Left ventricle myocardium inferior (tissue), 1 donor: ENCODE measurements around the gene PLCZ1. TPM values are rescaled to one million over a fixed set of nuclear protein-coding genes. Genes with fewer than 3 reads are reported as not detected.

Source experiments
- DNase-seq: peaks from one replicate; pipeline ENCODE4 v3.0.0-alpha.2; 2020
- H3K27ac ChIP-seq: fragments of 200-600 bp; replicated peaks from 2 replicates; pipeline ENCODE4 v1.8.0; 2021
- H3K27me3 ChIP-seq: fragments of 200-600 bp; 2 replicates; pipeline ENCODE4 v1.8.0; 2021; ENCODE audit warnings: low read depth
- H3K36me3 ChIP-seq: fragments of 200-600 bp; 2 replicates; pipeline ENCODE4 v1.8.0; 2021
- H3K4me1 ChIP-seq: fragments of 200-600 bp; 2 replicates; pipeline ENCODE4 v1.8.0; 2021
- H3K4me3 ChIP-seq: fragments of 200-600 bp; 2 replicates; pipeline ENCODE4 v1.8.0; 2021; ENCODE audit warnings: mild to moderate bottlenecking, moderate library complexity
- H3K9me3 ChIP-seq: fragments of 200-600 bp; replicated peaks from 2 replicates; pipeline ENCODE4 v1.8.0; 2021
- CTCF ChIP-seq: fragments of 200-600 bp; IDR thresholded peaks from 2 replicates; pipeline ENCODE4 v1.8.0; 2021; ENCODE audit warnings: antibody characterized with exemption, mild to moderate bottlenecking, borderline replicate concordance
- intact Hi-C: fragments of 100-400 bp; cut with micrococcal nuclease; formaldehyde crosslinking; loops from one replicate; pipeline ENCODE4 v1.11.0; 2022
- total RNA-seq: library from RNA; stranded (reverse); fragmentation: NEBNext Ultra II Directional; extraction: Animal tissue kit (Norgen Biotek cat#: 25700); gene quantifications from one replicate; pipeline ENCODE4 v1.2.1, GENCODE V29; 2021
- donor health status: DM: no; HTN: yes; CAD: no; lungs with severe emphysema.

Gene PLCZ1
- total RNA-seq, 1 donor from 2014 or later = 0.49 TPM

GRCh38 chr12:18719922-18720510 is 17.8 kb downstream of the PLCZ1 start:
- intact Hi-C loops = no loop called here
- no peak for DNase-seq
- H3K36me3 ChIP-seq = no peaks in the 10 kb centered on the region
- no peaks in the 10 kb centered on the region for H3K9me3 ChIP-seq
- H3K4me3 ChIP-seq = no peak overlapping the region
- H3K4me1 ChIP-seq = no peaks in the 10 kb centered on the region
- no peaks in the 10 kb centered on the region for H3K27me3 ChIP-seq
- no peak for TF ChIP-seq CTCF
- H3K27ac ChIP-seq = no peak overlapping the region

- H3K27me3 ChIP-seq = no peaks in the 10 kb centered on the region
- no peaks in the 10 kb centered on the region for H3K9me3 ChIP-seq
- no peak for DNase-seq
- H3K4me3 ChIP-seq = no peak overlapping the region
- no peak overlapping the region for H3K27ac ChIP-seq
- no peaks in the 10 kb centered on the region for H3K36me3 ChIP-seq
- intact Hi-C loops = no loop called here
- TF ChIP-seq CTCF = no peak
- no peaks in the 10 kb centered on the region for H3K4me1 ChIP-seq
Observed at GRCh38 chr12:18718462-18718861, 19.4 kb downstream of the PLCZ1 start.

GRCh38 chr12:18716236-18716635 is 21.6 kb downstream of the PLCZ1 start:
- Histone ChIP-seq H3K4me3 (no peak overlapping the region), H3K27me3 (no peaks in the 10 kb centered on the region), H3K9me3 (no peaks in the 10 kb centered on the region), H3K4me1 (no peaks in the 10 kb centered on the region), H3K36me3 (no peaks in the 10 kb centered on the region), H3K27ac (no peak overlapping the region)
- intact Hi-C loops = no loop called here
- no peak for DNase-seq
- TF ChIP-seq CTCF = no peak

- Histone ChIP-seq H3K4me1 (no peaks in the 10 kb centered on the region), H3K9me3 (peaks cover 9% of the 10 kb centered on the region), H3K36me3 (no peaks in the 10 kb centered on the region), H3K4me3 (no peak overlapping the region), H3K27me3 (no peaks in the 10 kb centered on the region), H3K27ac (no peak overlapping the region)
- intact Hi-C loops = no loop called here
- DNase-seq = no peak
- no peak for TF ChIP-seq CTCF
Observed at GRCh38 chr12:18706798-18707197, 31.0 kb downstream of the PLCZ1 start.

GRCh38 chr12:18703911-18704310 is 33.9 kb downstream of the PLCZ1 start:
- Histone ChIP-seq H3K4me3 (no peak overlapping the region), H3K27ac (no peak overlapping the region), H3K27me3 (no peaks in the 10 kb centered on the region), H3K9me3 (no peaks in the 10 kb centered on the region), H3K36me3 (no peaks in the 10 kb centered on the region), H3K4me1 (no peaks in the 10 kb centered on the region)
- TF ChIP-seq CTCF = no peak
- intact Hi-C loops = no loop called here
- DNase-seq = no peak
